Progenitor cell of endocrine pancreas (in vitro differentiated cells): ENCODE results near the gene GRB10. TPM values are rescaled to one million over a fixed set of nuclear protein-coding genes. Genes with fewer than 3 reads are reported as not detected.

Source experiments
- DNase-seq: peaks from one replicate; pipeline ENCODE4 v3.0.0; 2021; ENCODE audit warnings: low spot score; ENCODE audit not compliant: unreplicated experiment
- H3K27ac Mint-ChIP-seq: 2 replicates; pipeline ENCODE4 v1.8.0; 2021; ENCODE audit warnings: mild to moderate bottlenecking, moderate library complexity, mixed read lengths
- H3K27me3 Mint-ChIP-seq: 2 replicates; pipeline ENCODE4 v1.8.0; 2021; ENCODE audit warnings: mixed read lengths
- H3K36me3 Mint-ChIP-seq: 2 replicates; pipeline ENCODE4 v1.8.0; 2022; ENCODE audit warnings: mixed read lengths; ENCODE audit not compliant: insufficient read depth
- H3K4me1 Mint-ChIP-seq: 2 replicates; pipeline ENCODE4 v1.8.0; 2021; ENCODE audit warnings: low read depth, mixed read lengths
- H3K4me3 Mint-ChIP-seq: 2 replicates; pipeline ENCODE4 v1.8.0; 2021; ENCODE audit warnings: low read depth, mild to moderate bottlenecking, moderate library complexity, mixed read lengths
- H3K9me3 Mint-ChIP-seq: 2 replicates; pipeline ENCODE4 v1.8.0; 2021; ENCODE audit warnings: low read depth, mixed read lengths
- CTCF ChIP-seq: fragments of 200-600 bp; sonication (generic); IDR thresholded peaks from one replicate; pipeline ENCODE4 v1.5.0; 2021; ENCODE audit warnings: antibody characterized with exemption, mild to moderate bottlenecking; ENCODE audit not compliant: unreplicated experiment
- total RNA-seq: library from RNA; stranded (reverse); gene quantifications from 2 replicates; pipeline ENCODE4 v1.2.1, GENCODE V29; 2021

Gene GRB10
- total RNA-seq, 1 donor from 2014 or later = 58.4 TPM

DNA sequence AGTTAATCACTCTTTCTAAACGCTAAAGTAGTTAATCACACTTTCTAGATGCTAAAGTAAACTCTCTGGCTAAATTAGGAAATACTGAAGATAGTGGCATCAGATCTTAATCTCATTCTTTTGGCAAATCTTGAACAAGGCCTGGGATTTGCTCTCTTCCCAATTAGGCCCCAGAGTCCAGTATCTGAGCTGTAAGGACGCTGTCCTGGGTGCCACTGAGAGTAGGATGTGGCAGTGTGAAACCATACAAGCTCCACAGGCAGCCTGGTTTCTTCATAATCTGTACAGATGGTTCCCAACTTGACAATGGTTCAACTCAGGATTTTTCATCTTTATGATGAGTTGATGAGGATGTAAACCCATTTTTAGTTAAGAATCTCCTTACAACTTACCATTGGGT, 36.9 kb downstream of the GRB10 start:
- no peak for DNase-seq
- Mint-ChIP-seq H3K27me3 (no peaks in the 10 kb centered on the region), H3K4me3 (no peak overlapping the region), H3K9me3 (no peaks in the 10 kb centered on the region), H3K4me1 (no peaks in the 10 kb centered on the region), H3K27ac (no peak overlapping the region), H3K36me3 (peaks cover 21% of the 10 kb centered on the region)
- TF ChIP-seq CTCF = no peak

GRCh38 chr7:50745336-50745735, 37.4 kb downstream of the GRB10 start:
- peaks cover 19% of the 10 kb centered on the region for H3K36me3 Mint-ChIP-seq
- H3K4me1 Mint-ChIP-seq = no peaks in the 10 kb centered on the region
- H3K27ac Mint-ChIP-seq = no peak overlapping the region
- H3K9me3 Mint-ChIP-seq = no peaks in the 10 kb centered on the region
- H3K4me3 Mint-ChIP-seq = no peak overlapping the region
- no peaks in the 10 kb centered on the region for H3K27me3 Mint-ChIP-seq
- no peak for DNase-seq
- no peak for TF ChIP-seq CTCF

- Mint-ChIP-seq H3K4me1 (peaks cover 10% of the 10 kb centered on the region), H3K4me3 (no peak overlapping the region), H3K9me3 (no peaks in the 10 kb centered on the region), H3K36me3 (peaks cover 12% of the 10 kb centered on the region), H3K27me3 (no peaks in the 10 kb centered on the region), H3K27ac (no peak overlapping the region)
- TF ChIP-seq CTCF = no peak
- no peak for DNase-seq
Observed at GRCh38 chr7:50743893-50744292, 38.8 kb downstream of the GRB10 start.

- no peak for TF ChIP-seq CTCF
- H3K4me1 Mint-ChIP-seq = peaks cover 12% of the 10 kb centered on the region
- H3K27me3 Mint-ChIP-seq = no peaks in the 10 kb centered on the region
- H3K27ac Mint-ChIP-seq = no peak overlapping the region
- no peaks in the 10 kb centered on the region for H3K9me3 Mint-ChIP-seq
- no peak overlapping the region for H3K4me3 Mint-ChIP-seq
- H3K36me3 Mint-ChIP-seq = peaks cover 10% of the 10 kb centered on the region
- no peak for DNase-seq
Observed at GRCh38 chr7:50743016-50743415, 39.7 kb downstream of the GRB10 start.

DNA sequence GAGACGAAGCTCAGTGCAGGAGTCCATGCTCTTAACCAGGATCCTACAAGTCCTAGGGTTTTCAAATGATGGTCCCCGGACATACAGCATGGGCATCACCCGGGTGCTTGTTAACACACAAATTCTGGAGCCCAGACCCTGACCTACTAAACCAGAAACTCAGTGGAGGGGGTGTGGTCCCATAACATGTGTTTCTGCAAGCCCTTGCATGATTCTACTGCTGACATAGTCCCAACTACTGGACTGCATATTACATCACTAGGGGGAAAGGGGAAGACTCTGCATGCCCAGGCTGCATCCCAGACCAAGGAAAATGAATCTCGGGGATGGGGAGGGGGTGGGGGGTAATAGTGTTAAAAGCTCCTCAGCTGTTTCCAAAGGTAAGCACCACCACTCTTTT, 40.3 kb downstream of the GRB10 start:
- peaks cover under 1% of the 10 kb centered on the region for H3K9me3 Mint-ChIP-seq
- peaks cover 7% of the 10 kb centered on the region for H3K36me3 Mint-ChIP-seq
- H3K4me3 Mint-ChIP-seq = no peak overlapping the region
- H3K27ac Mint-ChIP-seq = no peak overlapping the region
- no peak for TF ChIP-seq CTCF
- no peak for DNase-seq
- peaks cover 12% of the 10 kb centered on the region for H3K4me1 Mint-ChIP-seq
- H3K27me3 Mint-ChIP-seq = no peaks in the 10 kb centered on the region
